22Rv1 (cell line): Measurements from ENCODE around the gene PSMD5.

ENCODE experiments used
- CTCF ChIP-seq: fragments of 450-650 bp; IDR thresholded peaks from 2 replicates; pipeline ENCODE4 v1.5.1; 2017; ENCODE audit warnings: mild to moderate bottlenecking
- ZFX ChIP-seq: fragments of 450-650 bp; IDR thresholded peaks from 2 replicates; pipeline ENCODE4 v1.6.1; 2017; ENCODE audit warnings: antibody characterized with exemption, borderline replicate concordance

- TF ChIP-seq CTCF = no peak
- no peak for TF ChIP-seq ZFX
Measured at GRCh38 chr9:120818595-120818994, 24.1 kb downstream of the PSMD5 start.
